ENCODE measurements around the gene KIF5C.

DNA sequence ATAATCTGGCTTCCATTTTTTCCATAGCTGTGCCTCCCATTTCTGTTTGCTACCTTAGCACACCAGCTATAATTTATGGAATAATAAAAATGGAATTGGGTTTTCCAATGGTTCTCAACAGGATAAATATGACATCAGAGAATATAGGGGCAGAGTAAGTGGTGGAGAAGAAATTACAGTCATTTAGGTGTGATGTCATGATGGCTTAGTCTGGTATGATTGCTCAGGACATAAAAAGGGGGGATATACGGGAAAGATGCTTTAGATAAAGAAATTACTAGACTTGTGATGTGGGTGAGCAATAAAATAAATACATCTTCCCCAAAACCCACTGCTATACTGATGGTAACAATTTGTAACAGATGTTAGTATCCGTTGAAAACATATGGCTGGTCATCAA is 21.6 kb upstream of the KIF5C start:
- no peak for TF ChIP-seq EZH2phosphoT487 (IDR thresholded peaks at IDR 0.05; ENCODE audit: insufficient read depth, low read depth)
- no peak for TF ChIP-seq EZH2 (IDR thresholded peaks at IDR 0.05; ENCODE audit: insufficient read depth, poor library complexity, severe bottlenecking)

Data from GM23248 (cell line).